Kidney (tissue), 14 donors: ENCODE data around the gene VWA5B1. TPM values are rescaled to one million over a fixed set of nuclear protein-coding genes. Genes with fewer than 3 reads are reported as not detected.

Source experiments
- DNase-seq, 5 donors: peaks; one replicate each; pipeline ENCODE4 v3.0.0-alpha.2; 2013 to 2020
- FAIRE-seq: peaks from 2 replicates; lab custom pipeline; 2012; peaks lifted over from hg19 to GRCh38; lab: Jason Lieb, UNC
- H3K27ac ChIP-seq, 2 donors: one replicate each; pipeline ENCODE4 v1.7.0; 2013; ENCODE audit warnings: low read depth in 2 of 2, low read length in 2 of 2, inconsistent platforms in 1 of 2
- H3K27me3 ChIP-seq: one replicate; pipeline ENCODE4 v1.7.1; 2013; ENCODE audit warnings: low read length, inconsistent platforms; ENCODE audit not compliant: control insufficient read depth, insufficient read depth
- H3K36me3 ChIP-seq, 3 donors: one replicate each; pipeline versions ENCODE4 v1.7.0 to v1.7.1; 2013; ENCODE audit warnings: low read length in 3 of 3, control low read depth in 1 of 3, inconsistent platforms in 1 of 3; ENCODE audit not compliant: insufficient read depth in 3 of 3, control insufficient read depth in 2 of 3
- H3K4me1 ChIP-seq, 3 donors: one replicate each; pipeline versions ENCODE4 v1.7.0 to v1.7.1; 2013; ENCODE audit warnings: low read length in 3 of 3, inconsistent platforms in 1 of 3, low read depth in 1 of 3; ENCODE audit not compliant: control insufficient read depth in 2 of 3, insufficient read depth in 2 of 3
- H3K4me3 ChIP-seq, 3 donors: one replicate each; pipeline versions ENCODE4 v1.7.0 to v1.8.1; 2013; ENCODE audit warnings: low read length in 3 of 3, control low read depth in 1 of 3, inconsistent platforms in 1 of 3
- H3K9ac ChIP-seq, 3 donors: one replicate each; pipeline versions ENCODE4 v1.7.0 to v1.7.1; 2013; ENCODE audit warnings: low read length in 3 of 3, control low read depth in 1 of 3, inconsistent platforms in 1 of 3
- H3K9me3 ChIP-seq, 3 donors: one replicate each; pipeline versions ENCODE4 v1.7.0 to v1.7.1; 2013; ENCODE audit warnings: low read length in 3 of 3, control low read depth in 1 of 3, inconsistent platforms in 1 of 3; ENCODE audit not compliant: control insufficient read depth in 2 of 3, insufficient read depth in 1 of 3
- CTCF ChIP-seq: IDR thresholded peaks from 3 replicates; pipeline ENCODE4 v1.5.1; 2012; ENCODE audit warnings: mild to moderate bottlenecking, moderate library complexity, borderline replicate concordance; ENCODE audit not compliant: insufficient read depth; ENCODE audit errors: extremely low read depth
- intact Hi-C: fragments of 100-400 bp; cut with DNase I; formaldehyde crosslinking; loops from one replicate; pipeline ENCODE4 v1.11.1; 2022
- polyA plus RNA-seq: library from polyadenylated mRNA; stranded (reverse); fragments of 350-450 nt; fragmentation: Illumina TruSeq; extraction: RNeasy Lipid Tissue Mini Kit (QIAGEN cat#74804); gene quantifications from one replicate; pipeline ENCODE4 v1.2.3, GENCODE V29; 2014; ENCODE audit warnings: low read depth, low replicate concordance; ENCODE audit not compliant: insufficient read depth
- total RNA-seq: library from RNA; stranded (reverse); fragmentation: NEBNext Ultra II Directional; extraction: Animal tissue kit (Norgen Biotek cat#: 25700); gene quantifications from one replicate; pipeline ENCODE4 v1.2.1, GENCODE V29; 2021
- donor health status: control.
- donor health status: control.
- donor health status: control.
- donor health status: control.
- donor health status: control.
- donor health status: DM: yes; HTN: yes; CAD: no.
- donor health status: Normal renal cell carcinoma (clear cell type).

Gene VWA5B1
- total and polyA plus RNA-seq, 2 donors from 2014 or later: 0.69 to 1.4 TPM

GRCh38 chr1:20265250-20265649 lies 25.4 kb upstream of the VWA5B1 start:
- H3K36me3 ChIP-seq: no peaks in the 10 kb centered on the region
- peak overlapping the region in 1 of 2 donors; percentile 23 for H3K27ac ChIP-seq
- H3K9ac ChIP-seq: no peak overlapping the region
- no peak for FAIRE-seq
- intact Hi-C loops: no loop called here
- DNase-seq: peak in 2 of 5 donors; percentile 26 to 32
- H3K4me3 ChIP-seq: no peak overlapping the region
- H3K4me1 ChIP-seq: peaks cover 0 to 4% (median 0%) of the 10 kb centered on the region in 3 donors
- H3K27me3 ChIP-seq: no peaks in the 10 kb centered on the region
- no peaks in the 10 kb centered on the region for H3K9me3 ChIP-seq
- TF ChIP-seq CTCF: no peak

GRCh38 chr1:20266141-20266540 lies 24.5 kb upstream of the VWA5B1 start:
- Histone ChIP-seq H3K27ac (no peak overlapping the region), H3K27me3 (no peaks in the 10 kb centered on the region)
- FAIRE-seq: no peak

GRCh38 chr1:20266642-20267041 lies 24.0 kb upstream of the VWA5B1 start:
- no peaks in the 10 kb centered on the region for H3K36me3 ChIP-seq
- H3K4me1 ChIP-seq: peaks cover 0 to 4% (median 0%) of the 10 kb centered on the region in 3 donors
- intact Hi-C loops: no loop called here
- no peak overlapping the region for H3K9ac ChIP-seq
- no peak overlapping the region for H3K4me3 ChIP-seq
- H3K27me3 ChIP-seq: no peaks in the 10 kb centered on the region
- H3K9me3 ChIP-seq: no peaks in the 10 kb centered on the region
- FAIRE-seq: no peak
- H3K27ac ChIP-seq: no peak overlapping the region
- no peak for TF ChIP-seq CTCF
- DNase-seq: no peak

More at GRCh38 chr1:20266141-20266540, 24.5 kb upstream of the VWA5B1 start:
- no peak overlapping the region for H3K4me3 ChIP-seq
- intact Hi-C loops: no loop called here
- no peaks in the 10 kb centered on the region for H3K9me3 ChIP-seq
- DNase-seq: no peak
- no peak overlapping the region for H3K9ac ChIP-seq
- no peaks in the 10 kb centered on the region for H3K36me3 ChIP-seq
- TF ChIP-seq CTCF: no peak
- H3K4me1 ChIP-seq: peaks cover 0 to 4% (median 0%) of the 10 kb centered on the region in 3 donors
